SK-N-SH (cell line): ENCODE results near the gene DGLUCY. TPM values are rescaled to one million over a fixed set of nuclear protein-coding genes. Genes with fewer than 3 reads are reported as not detected.

ENCODE experiments used
- CTCF ChIA-PET: fragments of 300-600, 350-600 bp; formaldehyde crosslinking; extraction: SDS; loops from one replicate; lab custom pipeline; 2021; lab: Yijun Ruan, JAX
- POLR2A ChIA-PET: fragments of 350-600 bp; sonication (Branson Sonifier 250); formaldehyde crosslinking; extraction: SDS; loops from one replicate; lab custom pipeline; 2020; ENCODE audit warnings: antibody characterized with exemption, inconsistent platforms; lab: Yijun Ruan, JAX
- DNase-seq: peaks from one replicate; pipeline ENCODE4 v3.0.0; 2012
- H2AFZ ChIP-seq: fragments of 200-600 bp; sonication (generic); 2 replicates; pipeline ENCODE4 v1.8.1; 2016; ENCODE audit warnings: antibody characterized with exemption, mild to moderate bottlenecking, low read depth
- H3F3A ChIP-seq: fragments of 200-600 bp; sonication (generic); replicated peaks from 2 replicates; pipeline ENCODE3; 2016; ENCODE audit warnings: antibody characterized with exemption, mild to moderate bottlenecking; ENCODE audit not compliant: insufficient read depth
- H3K27ac ChIP-seq, 2 experiments: fragments of 200-500 bp in 1 of 2; fragments of 200-600 bp in 1 of 2; sonication (Bioruptor generic) in 1 of 2; sonication (generic), shearing (Covaris generic) in 1 of 2; 2 replicates each; pipeline versions ENCODE4 v1.5.1 to v1.6.1; 2014 to 2016; ENCODE audit warnings: low read depth in 2 of 2, inconsistent platforms in 1 of 2, low read length in 1 of 2, mild to moderate bottlenecking in 1 of 2, mixed read lengths in 1 of 2
- H3K27me3 ChIP-seq: fragments of 200-600 bp; sonication (generic), shearing (Covaris generic); 2 replicates; pipeline ENCODE4 v1.6.1; 2016; ENCODE audit warnings: mixed run types; ENCODE audit not compliant: insufficient read depth
- H3K36me3 ChIP-seq, 2 experiments: fragments of 200-500 bp in 1 of 2; fragments of 200-600 bp in 1 of 2; sonication (Bioruptor generic) in 1 of 2; sonication (generic) in 1 of 2; replicated peaks in 1 of 2; 2 replicates each; pipeline versions ENCODE3 to v1.5.1; 2014 to 2016; ENCODE audit warnings: low read length in 1 of 2, mild to moderate bottlenecking in 1 of 2; ENCODE audit not compliant: insufficient read depth in 2 of 2, control insufficient read depth in 1 of 2
- H3K4me1 ChIP-seq, 2 experiments: fragments of 200-500 bp in 1 of 2; fragments of 200-600 bp in 1 of 2; sonication (Bioruptor generic) in 1 of 2; sonication (generic), shearing (Covaris generic) in 1 of 2; 2 replicates each; pipeline versions ENCODE4 v1.5.1 to v1.6.1; 2014 to 2016; ENCODE audit warnings: low read depth in 1 of 2, low read length in 1 of 2, mixed run types in 1 of 2; ENCODE audit not compliant: insufficient read depth in 2 of 2, control insufficient read depth in 1 of 2
- H3K4me2 ChIP-seq: fragments of 200-600 bp; sonication (generic), shearing (Covaris generic); 2 replicates; pipeline ENCODE4 v1.6.1; 2017; ENCODE audit warnings: mixed run types
- H3K4me3 ChIP-seq, 2 experiments: fragments of 200-500 bp in 1 of 2; fragments of 200-600 bp in 1 of 2; sonication (Bioruptor generic) in 1 of 2; sonication (generic), shearing (Covaris generic) in 1 of 2; 2 replicates each; pipeline versions ENCODE4 v1.5.1 to v1.8.1; 2014 to 2016; ENCODE audit warnings: low read depth in 2 of 2, inconsistent platforms in 1 of 2, low read length in 1 of 2, mild to moderate bottlenecking in 1 of 2, mixed read lengths in 1 of 2, moderate library complexity in 1 of 2
- H3K79me2 ChIP-seq: fragments of 200-600 bp; sonication (generic); 2 replicates; pipeline ENCODE4 v1.8.1; 2017; ENCODE audit warnings: mild to moderate bottlenecking; ENCODE audit not compliant: insufficient read depth
- H3K9ac ChIP-seq: fragments of 200-600 bp; sonication (generic); 2 replicates; pipeline ENCODE4 v1.6.1; 2017; ENCODE audit warnings: mixed run types
- H3K9me2 ChIP-seq: fragments of 200-600 bp; sonication (generic); 2 replicates; pipeline ENCODE4 v1.6.1; 2017; ENCODE audit warnings: mixed run types
- H3K9me3 ChIP-seq: fragments of 200-600 bp; sonication (generic); 2 replicates; pipeline ENCODE4 v1.6.1; 2017; ENCODE audit warnings: mixed run types, mild to moderate bottlenecking, moderate library complexity
- H4K20me1 ChIP-seq: fragments of 200-600 bp; sonication (generic); 2 replicates; pipeline ENCODE4 v1.6.1; 2017; ENCODE audit warnings: mild to moderate bottlenecking, mixed run types; ENCODE audit not compliant: insufficient read depth
- CHD2 ChIP-seq: fragments of 150-350 bp; IDR thresholded peaks from 2 replicates; pipeline ENCODE4 v1.6.1; 2018; ENCODE audit warnings: low read length; ENCODE audit not compliant: partially characterized antibody
- CTCF ChIP-seq: fragments of 200-600 bp; sonication (generic); IDR thresholded peaks from 2 replicates; pipeline ENCODE4 v1.6.1; 2017; ENCODE audit warnings: antibody characterized with exemption, mild to moderate bottlenecking, moderate library complexity
- ELF1 ChIP-seq: IDR thresholded peaks from 2 replicates; pipeline ENCODE4 v1.4.0; 2012
- EP300 ChIP-seq, 2 experiments: IDR thresholded peaks; 2 replicates each; pipeline versions ENCODE4 v1.4.0 to v1.6.1; 2012; ENCODE audit warnings: borderline replicate concordance in 1 of 2, low read depth in 1 of 2, low read length in 1 of 2
- FOSL2 ChIP-seq: IDR thresholded peaks from 2 replicates; pipeline ENCODE4 v1.4.0; 2012; ENCODE audit warnings: low read depth, mild to moderate bottlenecking, moderate library complexity, borderline replicate concordance
- GABPA ChIP-seq: IDR thresholded peaks from 2 replicates; pipeline ENCODE4 v1.4.0; 2012; ENCODE audit warnings: low read depth, mild to moderate bottlenecking
- GATA2 ChIP-seq: sonication (generic); formaldehyde crosslinking; IDR thresholded peaks from 2 replicates; pipeline ENCODE4 v1.5.0; 2020; ENCODE audit warnings: mild to moderate bottlenecking, missing genetic modification reagents
- JUND ChIP-seq: IDR thresholded peaks from 2 replicates; pipeline ENCODE4 v1.4.0; 2012
- POLR2AphosphoS5 ChIP-seq: IDR thresholded peaks from 2 replicates; pipeline ENCODE4 v1.6.1; 2012; ENCODE audit warnings: low read depth, low read length
- RAD21 ChIP-seq: IDR thresholded peaks from 2 replicates; pipeline ENCODE4 v1.6.1; 2012; ENCODE audit warnings: mild to moderate bottlenecking, low read length
- RCOR1 ChIP-seq: fragments of 150-350 bp; IDR thresholded peaks from 2 replicates; pipeline ENCODE4 v1.6.1; 2017; ENCODE audit warnings: antibody characterized with exemption, low read length
- RFX5 ChIP-seq: IDR thresholded peaks from 2 replicates; pipeline ENCODE4 v1.6.1; 2012; ENCODE audit warnings: mild to moderate bottlenecking, improper control_type of control experiment, low read length
- RXRA ChIP-seq: IDR thresholded peaks from 2 replicates; pipeline ENCODE4 v1.4.0; 2012; ENCODE audit warnings: low read depth, mild to moderate bottlenecking, borderline replicate concordance
- WGBS: methylation state at CpG from one replicate; pipeline ENCODE4 v1.1.6; 2017; ENCODE audit warnings: low lambda C conversion rate; 5-methylcytosine and 5-hydroxymethylcytosine counted together
- polyA plus RNA-seq, 3 experiments: library from polyadenylated mRNA; depleted of rRNA; stranded (reverse); fragments of >200 nt; gene quantifications; 2 replicates each; pipeline ENCODE4 v1.2.3, GENCODE V29; 2012
- TF ChIP-seq, protein P1 (sequence below): IDR thresholded peaks from 2 replicates; pipeline ENCODE4; 2012
- TF ChIP-seq, protein P2 (sequence below): fragments of 150-350 bp; IDR thresholded peaks from 2 replicates; pipeline ENCODE4 v1.6.1; 2017; ENCODE audit warnings: antibody characterized with exemption, low read length, low read depth, borderline replicate concordance
- TF ChIP-seq, protein P3 (sequence below): IDR thresholded peaks from 2 replicates; pipeline ENCODE4 v1.6.1; 2012; ENCODE audit warnings: mild to moderate bottlenecking, low read depth, low read length, moderate library complexity
- TF ChIP-seq, protein P4 (sequence below): IDR thresholded peaks from 2 replicates; pipeline ENCODE4 v1.4.0; 2012; ENCODE audit warnings: low read depth, borderline replicate concordance

The DGLUCY gene
- polyA plus RNA-seq, 1 of the 3 experiments (the other 2 are of a cell fraction) = 17.2 TPM

DNA sequence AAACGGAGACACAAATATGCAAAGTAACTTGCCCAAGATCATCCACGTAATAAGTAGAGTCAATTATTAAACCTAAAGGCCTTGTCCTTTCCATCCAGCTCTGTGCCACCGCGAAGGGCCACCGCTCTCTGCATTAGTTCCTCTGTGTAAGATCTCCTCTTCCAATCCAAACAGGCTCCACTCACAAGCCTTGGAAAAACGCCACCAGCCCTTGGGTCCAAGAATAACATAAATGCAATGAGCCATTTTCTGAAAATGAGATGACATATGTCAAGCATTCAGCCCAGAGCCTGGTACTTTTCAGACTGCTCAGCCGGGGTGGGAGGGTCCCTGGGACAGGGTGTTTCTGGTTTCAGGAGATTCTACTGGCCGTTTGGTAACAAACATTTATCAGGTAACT, 30.0 kb downstream of the DGLUCY start:
- Histone ChIP-seq H2AFZ (no peak overlapping the region), H3K4me2 (no peak overlapping the region), H3K9me3 (no peaks in the 10 kb centered on the region), H3K27ac (no peak overlapping the region), H3K4me1 (peaks cover 2 to 19% of the 10 kb centered on the region in 2 experiments; a peak in 2 of 4 replicates), H3K79me2 (no peaks in the 10 kb centered on the region), H3K4me3 (no peak overlapping the region), H3F3A (no peaks in the 10 kb centered on the region), H3K27me3 (no peaks in the 10 kb centered on the region), H3K9me2 (no peaks in the 10 kb centered on the region), H3K9ac (no peak overlapping the region), H4K20me1 (no peaks in the 10 kb centered on the region), H3K36me3 (no peaks in the 10 kb centered on the region)
- CTCF ChIA-PET = interaction anchor here (0.8 to 0.9 kb wide), 2 partner anchors 11 to 241 kb away, joined by 3 read pairs; no protein-coding TSS in a partner anchor
- 88% methylated on average over 8 of the region's 8 CpGs for WGBS
- TF ChIP-seq CHD2 (no peak), RAD21 (no peak), JUND (no peak), EP300 (IDR thresholded peaks at IDR 0.05; ENCODE audit: borderline replicate concordance in 1 of 2, low read depth in 1 of 2, low read length in 1 of 2) (no peak), GABPA (no peak), GATA2 (no peak), RXRA (no peak), CTCF (no peak)
- TF ChIP-seq, protein P1, sequence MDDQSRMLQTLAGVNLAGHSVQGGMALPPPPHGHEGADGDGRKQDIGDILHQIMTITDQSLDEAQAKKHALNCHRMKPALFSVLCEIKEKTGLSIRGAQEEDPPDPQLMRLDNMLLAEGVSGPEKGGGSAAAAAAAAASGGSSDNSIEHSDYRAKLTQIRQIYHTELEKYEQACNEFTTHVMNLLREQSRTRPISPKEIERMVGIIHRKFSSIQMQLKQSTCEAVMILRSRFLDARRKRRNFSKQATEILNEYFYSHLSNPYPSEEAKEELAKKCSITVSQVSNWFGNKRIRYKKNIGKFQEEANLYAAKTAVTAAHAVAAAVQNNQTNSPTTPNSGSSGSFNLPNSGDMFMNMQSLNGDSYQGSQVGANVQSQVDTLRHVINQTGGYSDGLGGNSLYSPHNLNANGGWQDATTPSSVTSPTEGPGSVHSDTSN = no peak
- TF ChIP-seq, protein P2, sequence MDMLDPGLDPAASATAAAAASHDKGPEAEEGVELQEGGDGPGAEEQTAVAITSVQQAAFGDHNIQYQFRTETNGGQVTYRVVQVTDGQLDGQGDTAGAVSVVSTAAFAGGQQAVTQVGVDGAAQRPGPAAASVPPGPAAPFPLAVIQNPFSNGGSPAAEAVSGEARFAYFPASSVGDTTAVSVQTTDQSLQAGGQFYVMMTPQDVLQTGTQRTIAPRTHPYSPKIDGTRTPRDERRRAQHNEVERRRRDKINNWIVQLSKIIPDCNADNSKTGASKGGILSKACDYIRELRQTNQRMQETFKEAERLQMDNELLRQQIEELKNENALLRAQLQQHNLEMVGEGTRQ = no peak
- no peak for DNase-seq
- POLR2A ChIA-PET = no interaction called here

GRCh38 chr14:91144425-91145145, 30.7 kb downstream of the DGLUCY start:
- Histone ChIP-seq H3K27me3 (no peaks in the 10 kb centered on the region), H2AFZ (no peak overlapping the region), H4K20me1 (no peaks in the 10 kb centered on the region), H3K9me3 (no peaks in the 10 kb centered on the region), H3K9ac (no peak overlapping the region), H3K4me3 (no peak overlapping the region), H3K4me1 (peaks cover 2 to 24% of the 10 kb centered on the region in 2 experiments; a peak in 2 of 4 replicates), H3F3A (no peaks in the 10 kb centered on the region), H3K9me2 (no peaks in the 10 kb centered on the region), H3K36me3 (no peaks in the 10 kb centered on the region), H3K4me2 (no peak overlapping the region), H3K79me2 (no peaks in the 10 kb centered on the region), H3K27ac (no peak overlapping the region)
- WGBS = 83% methylated on average over 5 of the region's 5 CpGs
- ChIA-PET POLR2A (interaction anchor here (0.6 kb wide), 1 partner anchor 84 kb away, joined by 3 read pairs; no protein-coding TSS in a partner anchor), CTCF (interaction anchor here (0.8 to 0.9 kb wide), 2 partner anchors 10 to 242 kb away, joined by 3 read pairs; no protein-coding TSS in a partner anchor)
- DNase-seq = no peak
- TF ChIP-seq GATA2 = no peak
- TF ChIP-seq RCOR1 = no peak
- peak; percentile 83; the same call in 1 of the 2 replicates for TF ChIP-seq RFX5
- TF ChIP-seq, protein P3, sequence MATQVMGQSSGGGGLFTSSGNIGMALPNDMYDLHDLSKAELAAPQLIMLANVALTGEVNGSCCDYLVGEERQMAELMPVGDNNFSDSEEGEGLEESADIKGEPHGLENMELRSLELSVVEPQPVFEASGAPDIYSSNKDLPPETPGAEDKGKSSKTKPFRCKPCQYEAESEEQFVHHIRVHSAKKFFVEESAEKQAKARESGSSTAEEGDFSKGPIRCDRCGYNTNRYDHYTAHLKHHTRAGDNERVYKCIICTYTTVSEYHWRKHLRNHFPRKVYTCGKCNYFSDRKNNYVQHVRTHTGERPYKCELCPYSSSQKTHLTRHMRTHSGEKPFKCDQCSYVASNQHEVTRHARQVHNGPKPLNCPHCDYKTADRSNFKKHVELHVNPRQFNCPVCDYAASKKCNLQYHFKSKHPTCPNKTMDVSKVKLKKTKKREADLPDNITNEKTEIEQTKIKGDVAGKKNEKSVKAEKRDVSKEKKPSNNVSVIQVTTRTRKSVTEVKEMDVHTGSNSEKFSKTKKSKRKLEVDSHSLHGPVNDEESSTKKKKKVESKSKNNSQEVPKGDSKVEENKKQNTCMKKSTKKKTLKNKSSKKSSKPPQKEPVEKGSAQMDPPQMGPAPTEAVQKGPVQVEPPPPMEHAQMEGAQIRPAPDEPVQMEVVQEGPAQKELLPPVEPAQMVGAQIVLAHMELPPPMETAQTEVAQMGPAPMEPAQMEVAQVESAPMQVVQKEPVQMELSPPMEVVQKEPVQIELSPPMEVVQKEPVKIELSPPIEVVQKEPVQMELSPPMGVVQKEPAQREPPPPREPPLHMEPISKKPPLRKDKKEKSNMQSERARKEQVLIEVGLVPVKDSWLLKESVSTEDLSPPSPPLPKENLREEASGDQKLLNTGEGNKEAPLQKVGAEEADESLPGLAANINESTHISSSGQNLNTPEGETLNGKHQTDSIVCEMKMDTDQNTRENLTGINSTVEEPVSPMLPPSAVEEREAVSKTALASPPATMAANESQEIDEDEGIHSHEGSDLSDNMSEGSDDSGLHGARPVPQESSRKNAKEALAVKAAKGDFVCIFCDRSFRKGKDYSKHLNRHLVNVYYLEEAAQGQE = no peak
- TF ChIP-seq, protein P4, sequence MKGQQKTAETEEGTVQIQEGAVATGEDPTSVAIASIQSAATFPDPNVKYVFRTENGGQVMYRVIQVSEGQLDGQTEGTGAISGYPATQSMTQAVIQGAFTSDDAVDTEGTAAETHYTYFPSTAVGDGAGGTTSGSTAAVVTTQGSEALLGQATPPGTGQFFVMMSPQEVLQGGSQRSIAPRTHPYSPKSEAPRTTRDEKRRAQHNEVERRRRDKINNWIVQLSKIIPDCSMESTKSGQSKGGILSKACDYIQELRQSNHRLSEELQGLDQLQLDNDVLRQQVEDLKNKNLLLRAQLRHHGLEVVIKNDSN = no peak
- no peak for TF ChIP-seq POLR2AphosphoS5
- TF ChIP-seq ELF1 = no peak
- TF ChIP-seq RXRA = no peak
- TF ChIP-seq FOSL2 = no peak
- TF ChIP-seq, protein P1 = no peak
